ENCODE data around the gene PNPLA1. TPM values are rescaled to one million over a fixed set of nuclear protein-coding genes. Genes with fewer than 3 reads are reported as not detected.
"Not testable (repeated sequence)": the region's sequence is repeated elsewhere in the genome, so short reads cannot be mapped to it uniquely, and the experiment has no call there.

PNPLA1 gene
- total RNA-seq, 2 donors from 2014 or later: 0.43 to 0.53 TPM

DNA sequence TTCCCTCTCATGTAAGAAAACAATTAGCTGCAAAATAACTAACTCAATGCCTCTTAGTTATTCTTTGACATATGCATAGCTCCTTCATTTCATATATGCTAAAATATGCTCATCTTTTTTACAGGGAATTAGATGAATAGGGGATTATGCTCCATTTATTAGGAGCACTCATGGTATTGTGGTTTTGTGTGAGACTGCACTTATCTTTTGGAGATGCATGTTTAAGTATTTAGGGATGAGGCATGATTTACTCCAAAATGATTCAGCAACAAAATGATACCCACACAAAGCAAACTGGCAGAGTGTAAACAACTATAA lies 58.0 kb downstream of the PNPLA1 start:
- ATAC-seq (no peak), DNase-seq (no peak)
- intact Hi-C loops (cut with DNase I, micrococcal nuclease): no loop called here

DNA sequence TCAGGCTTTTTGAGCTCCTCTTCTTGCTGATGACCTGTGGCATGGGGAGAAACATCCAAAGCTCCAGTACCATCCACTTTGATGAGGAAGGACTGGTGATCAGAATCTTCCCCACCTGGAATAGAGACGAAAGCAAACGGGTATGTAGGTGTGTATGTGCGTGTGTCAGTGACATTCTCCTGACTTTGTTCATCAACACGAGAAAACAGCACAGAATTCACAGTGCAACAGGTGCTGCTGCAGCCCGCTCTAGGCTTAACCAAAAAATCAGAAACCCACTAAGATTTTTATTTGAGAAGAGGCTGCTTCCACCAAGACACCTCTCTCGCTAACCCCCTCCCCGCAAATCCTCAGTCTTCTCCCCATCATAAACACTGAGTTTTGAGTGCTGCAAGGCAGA lies 58.7 kb downstream of the PNPLA1 start:
- intact Hi-C loops (cut with DNase I, micrococcal nuclease): no loop called here
- ATAC-seq (no peak), DNase-seq (no peak)

DNA sequence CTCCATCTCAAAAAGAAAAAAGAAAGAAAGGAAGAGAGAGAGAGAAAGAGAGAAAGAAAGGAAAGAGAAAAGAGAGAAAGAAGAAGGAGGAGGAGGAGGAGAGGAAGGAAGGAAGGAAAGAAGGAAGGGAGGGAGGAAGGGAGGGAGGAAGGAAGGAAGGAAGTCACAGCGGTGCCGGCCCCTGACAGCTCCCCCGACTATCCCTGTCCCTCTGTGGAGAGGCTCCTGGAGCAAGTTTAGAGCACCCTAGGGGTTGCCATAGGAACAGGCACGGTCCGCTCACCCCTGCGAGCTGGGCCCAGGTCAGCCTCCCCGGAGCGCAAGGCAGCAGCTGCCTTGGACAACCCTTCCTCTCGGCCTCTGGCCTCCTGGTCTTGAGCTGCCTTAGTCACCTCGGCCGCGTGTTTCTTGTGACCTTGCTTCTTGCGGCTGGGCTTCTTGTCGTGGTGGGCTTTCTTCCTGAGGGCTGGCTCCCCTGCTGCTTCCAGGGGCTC lies 60.0 kb downstream of the PNPLA1 start:
- ATAC-seq (no peak), DNase-seq (no peak)
- intact Hi-C loops (cut with DNase I, micrococcal nuclease): no loop called here

DNA sequence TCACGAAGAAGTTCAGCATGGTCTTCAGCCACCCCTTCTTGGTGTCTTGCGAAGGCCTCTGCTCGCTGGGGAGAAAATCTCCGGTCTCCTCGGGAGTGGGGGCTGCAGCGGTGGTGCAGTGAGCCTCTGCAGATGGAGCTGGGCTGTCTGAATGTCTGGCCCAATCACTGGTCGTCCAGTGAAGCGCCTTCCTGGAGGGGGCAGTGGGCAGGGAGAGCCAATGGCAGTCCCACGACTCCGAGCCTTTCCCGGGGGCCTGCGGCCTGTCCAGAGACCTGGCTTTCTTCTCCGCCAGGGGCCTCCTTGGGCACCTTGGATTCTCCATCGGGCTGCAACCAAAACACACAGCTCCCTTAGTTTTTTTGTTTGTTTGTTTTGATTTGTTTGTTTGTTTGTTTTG lies 60.5 kb downstream of the PNPLA1 start:
- DNase-seq (no peak), ATAC-seq (no peak)
- intact Hi-C loops (cut with DNase I, micrococcal nuclease): no loop called here

DNA sequence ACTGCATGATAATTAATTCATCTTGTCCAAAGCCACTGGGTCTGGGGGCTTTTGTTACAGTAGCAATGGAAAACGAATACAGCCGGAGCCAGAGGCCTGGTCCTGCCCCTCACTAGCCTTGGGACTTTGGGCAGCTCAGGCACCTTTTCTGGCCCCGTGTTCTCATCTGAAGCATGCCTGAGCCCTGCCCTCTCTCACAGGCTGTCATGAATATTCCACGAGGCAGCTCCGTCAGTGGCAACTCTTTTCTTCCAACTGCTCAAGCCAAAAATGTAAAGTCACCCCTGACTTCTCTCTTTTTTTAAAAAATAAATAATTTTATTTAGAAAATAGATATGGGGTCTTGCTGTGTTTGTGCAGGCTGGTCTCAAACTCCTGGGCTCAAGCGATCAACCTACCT lies 61.5 kb downstream of the PNPLA1 start:
- no peak for DNase-seq
- intact Hi-C loops (cut with DNase I, micrococcal nuclease): no loop called here
- no peak for ATAC-seq

DNA sequence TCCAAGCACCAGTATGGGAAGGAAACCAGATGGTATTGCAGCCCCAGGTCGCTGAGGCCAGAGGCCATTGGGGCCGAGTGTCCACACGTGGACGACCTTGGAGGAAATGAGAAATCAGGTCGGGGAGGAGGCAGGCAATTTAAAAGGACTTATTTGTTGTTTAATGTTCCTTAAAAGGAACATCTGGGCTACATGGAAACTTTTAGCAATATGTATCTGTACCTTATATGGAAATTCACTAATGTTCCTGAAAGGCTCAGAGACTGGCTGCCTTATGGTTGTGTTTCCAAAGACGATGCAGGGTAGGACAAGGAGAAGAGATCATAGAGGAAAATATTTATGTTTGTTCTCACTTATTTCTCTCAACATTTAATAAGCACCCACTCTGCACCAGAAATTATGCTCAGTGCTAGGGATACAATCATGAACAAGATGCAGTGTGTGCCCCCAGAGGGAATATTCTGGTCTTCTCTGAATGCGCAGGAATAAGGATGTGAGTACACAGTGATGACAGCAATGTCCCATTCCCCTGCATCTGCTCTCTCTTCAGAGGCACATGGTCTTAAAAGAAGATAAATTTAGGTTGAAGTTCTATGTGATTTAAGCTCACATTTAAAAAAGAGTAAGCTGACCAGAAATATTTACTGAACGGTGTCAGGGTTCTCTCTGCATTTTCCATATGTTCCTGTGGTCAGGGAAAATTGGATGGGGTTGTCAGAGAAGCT lies 63.5 kb downstream of the PNPLA1 start:
- ATAC-seq (no peak), DNase-seq (no peak)
- intact Hi-C loops (cut with DNase I, micrococcal nuclease): no loop called here

DNA sequence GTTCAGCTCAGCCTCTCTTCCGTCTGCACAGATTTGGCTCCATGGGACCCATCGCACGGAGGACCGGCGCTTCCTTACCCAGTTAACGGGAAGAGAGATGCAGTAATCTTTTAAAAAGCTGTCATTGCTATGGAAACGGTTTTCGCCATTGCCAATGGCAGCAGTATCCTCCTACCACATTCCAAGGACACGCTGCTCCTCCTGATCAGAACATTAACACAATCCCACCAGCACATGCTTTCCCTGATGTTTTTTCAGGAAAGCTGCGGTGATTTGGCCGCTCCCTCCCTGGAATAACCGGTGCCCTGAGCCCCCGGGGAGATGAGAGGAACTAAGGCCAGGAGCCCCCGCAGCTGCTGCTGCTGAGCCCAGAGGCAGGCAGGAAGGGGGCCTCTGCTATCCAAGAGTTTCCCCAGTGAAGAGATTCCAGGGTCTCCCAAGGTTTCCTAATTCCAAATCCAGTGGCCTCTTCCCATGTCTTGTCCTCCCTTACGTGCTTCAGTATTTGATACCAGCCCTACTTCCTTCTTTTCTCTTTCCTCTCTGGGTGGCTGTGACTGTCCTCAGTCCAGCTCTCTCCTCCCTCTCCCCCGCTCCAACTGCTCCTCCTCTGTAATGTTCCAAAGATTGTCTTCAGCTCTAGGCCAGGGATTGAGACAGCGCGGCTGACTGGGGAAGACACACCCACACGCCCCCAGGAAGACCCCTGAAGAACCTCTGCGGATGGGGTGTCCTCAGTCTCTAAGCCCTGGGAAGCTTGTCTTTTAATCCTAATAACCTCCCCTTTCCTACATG lies 64.3 kb downstream of the PNPLA1 start:
- DNase-seq (no peak), ATAC-seq (peak; percentile 46)
- intact Hi-C loops (cut with DNase I, micrococcal nuclease): no loop called here

DNA sequence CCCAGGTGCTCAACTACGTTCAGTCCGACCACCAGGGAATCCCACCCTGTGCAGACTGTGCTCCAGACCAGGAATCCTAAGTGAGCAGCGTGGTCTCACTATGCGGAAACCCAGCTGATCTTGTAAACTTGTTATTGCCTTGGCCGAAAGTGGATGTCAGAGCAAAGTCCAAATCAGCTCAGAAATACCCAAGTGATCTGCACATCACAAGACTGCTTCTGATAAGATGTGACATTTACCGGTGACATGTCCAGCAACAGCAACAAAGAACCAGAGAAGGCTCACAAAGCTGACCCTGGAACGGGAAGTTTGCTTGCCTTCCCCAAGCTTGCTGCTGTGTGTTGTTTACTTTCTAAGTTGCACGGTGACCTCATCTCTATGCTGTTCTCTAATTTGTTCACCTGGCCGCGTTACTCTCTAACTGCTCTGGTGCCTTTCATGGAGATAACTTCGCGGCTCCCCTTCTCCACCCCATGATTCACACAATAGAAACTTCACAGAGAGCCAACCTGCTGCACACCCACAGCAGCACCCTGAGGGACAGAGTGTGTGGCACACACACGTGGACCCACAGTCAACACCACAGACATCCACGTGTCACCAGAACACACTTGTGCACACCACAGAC lies 65.1 kb downstream of the PNPLA1 start:
- DNase-seq (peak; percentile 45 to 60), ATAC-seq (peak; percentile 62)
- intact Hi-C loops (cut with DNase I, micrococcal nuclease): no loop called here

DNA sequence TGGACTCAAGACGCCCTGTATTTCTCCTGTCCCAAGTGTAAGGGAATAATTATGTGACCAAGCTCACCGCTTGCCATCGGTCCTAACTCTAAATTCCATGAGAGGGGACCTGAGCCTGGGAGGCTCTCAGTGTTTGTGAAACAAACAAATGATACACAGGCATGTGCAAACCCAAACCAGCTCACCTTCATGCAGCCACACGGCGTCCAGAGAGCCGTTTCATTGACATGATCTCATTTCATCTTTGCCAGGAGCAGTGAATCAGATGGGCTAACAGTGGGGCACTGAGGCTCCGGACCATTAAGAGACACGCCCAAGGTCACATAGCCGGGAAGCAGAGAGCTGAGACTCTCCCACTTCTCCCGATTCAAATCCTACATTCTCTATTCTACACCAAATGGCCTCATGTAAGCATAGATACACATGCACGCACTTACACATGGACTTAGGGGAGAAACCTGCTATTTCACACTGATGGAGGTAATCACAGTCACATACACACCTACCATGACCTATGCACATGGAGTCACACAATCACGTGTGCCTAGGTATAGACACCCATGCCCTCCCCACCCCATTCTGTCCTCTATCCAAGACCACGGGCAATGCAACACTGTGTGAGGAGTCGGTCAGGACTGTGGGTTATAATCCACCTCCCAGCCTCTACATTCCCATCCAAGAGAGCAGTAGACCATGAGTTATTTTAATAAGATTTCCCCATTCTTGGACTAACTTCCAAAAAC lies 65.8 kb downstream of the PNPLA1 start:
- no peak for DNase-seq
- intact Hi-C loops (cut with DNase I, micrococcal nuclease): no loop called here
- ATAC-seq: peak; percentile 37

DNA sequence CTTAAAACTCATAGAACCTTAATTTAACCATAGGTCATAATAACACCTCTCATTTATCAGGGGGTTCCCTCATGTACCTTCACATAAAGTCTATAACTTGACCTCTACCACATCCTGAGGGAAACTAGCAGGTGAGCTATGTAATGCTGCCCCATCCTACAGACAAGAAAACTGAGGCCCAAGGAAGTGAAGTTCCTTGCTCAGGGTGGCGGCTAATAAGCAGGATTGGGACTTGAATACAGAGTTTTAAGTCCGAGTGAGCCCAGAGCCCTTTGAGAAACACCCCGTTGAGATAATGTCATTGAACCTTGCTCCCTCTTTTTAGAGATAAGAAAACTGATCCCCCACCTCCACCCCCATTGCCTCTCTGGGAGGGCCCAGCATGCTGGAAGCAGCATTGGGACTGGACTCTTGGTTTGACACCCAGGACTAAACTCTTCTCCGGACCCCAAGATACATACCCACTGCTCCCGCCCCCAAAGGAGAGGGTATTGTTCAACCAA lies 66.4 kb downstream of the PNPLA1 start:
- ATAC-seq: no peak
- intact Hi-C loops (cut with DNase I, micrococcal nuclease): no loop called here
- DNase-seq: no peak

DNA sequence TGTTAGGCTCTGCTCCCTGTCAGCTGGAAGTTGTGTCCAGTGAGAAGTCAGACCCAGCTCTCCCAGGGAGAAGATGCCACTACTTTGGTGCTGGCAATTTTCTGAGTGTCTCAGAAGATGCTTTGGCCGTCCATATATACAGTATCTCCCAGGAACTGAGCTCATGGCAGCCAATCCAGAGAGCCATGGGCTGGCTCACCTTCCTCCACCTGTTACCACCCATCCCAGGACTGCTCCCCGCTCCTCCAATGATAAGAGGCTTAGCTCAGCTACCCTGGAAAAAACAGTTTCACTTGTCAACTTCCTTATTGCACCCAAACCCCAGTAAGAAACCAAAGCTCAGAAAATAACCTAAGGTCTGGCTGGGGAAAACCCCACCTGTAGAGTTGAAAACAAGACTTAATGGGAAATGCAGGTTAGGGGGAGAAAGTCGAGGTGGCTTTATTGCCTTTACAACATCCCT lies 67.0 kb downstream of the PNPLA1 start, which contains the start of gene BNIP5:
BNIP5 (minus strand) TSS at position 110 of the 463 bp plus-strand sequence. CDS start 6,198 bp downstream, outside the sequence.
- DNase-seq (peak; percentile 69 to 88), ATAC-seq (peak; percentile 63)
- intact Hi-C loops (cut with DNase I, micrococcal nuclease): no loop called here

DNA sequence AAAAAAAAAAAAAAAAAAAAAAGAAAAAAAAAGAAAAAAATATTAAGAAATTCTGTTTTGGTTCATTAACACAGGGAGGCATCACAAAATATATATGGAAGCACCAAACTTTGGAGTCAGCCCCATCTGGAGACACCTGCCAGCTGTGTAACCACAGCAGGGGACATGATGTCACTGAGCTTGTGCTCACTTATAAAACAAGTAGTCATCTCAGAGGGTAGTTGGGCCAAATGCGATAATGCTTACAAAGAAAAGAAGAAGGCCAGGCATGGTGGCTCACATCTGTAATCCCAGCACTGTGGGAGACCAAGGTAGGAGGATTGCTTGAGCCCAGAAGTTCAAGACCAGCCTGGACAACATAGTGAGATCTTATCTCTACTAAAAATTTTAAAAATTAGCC lies 68.0 kb downstream of the PNPLA1 start:
- intact Hi-C loops (cut with DNase I, micrococcal nuclease): no loop called here
- no peak for ATAC-seq
- DNase-seq: no peak

DNA sequence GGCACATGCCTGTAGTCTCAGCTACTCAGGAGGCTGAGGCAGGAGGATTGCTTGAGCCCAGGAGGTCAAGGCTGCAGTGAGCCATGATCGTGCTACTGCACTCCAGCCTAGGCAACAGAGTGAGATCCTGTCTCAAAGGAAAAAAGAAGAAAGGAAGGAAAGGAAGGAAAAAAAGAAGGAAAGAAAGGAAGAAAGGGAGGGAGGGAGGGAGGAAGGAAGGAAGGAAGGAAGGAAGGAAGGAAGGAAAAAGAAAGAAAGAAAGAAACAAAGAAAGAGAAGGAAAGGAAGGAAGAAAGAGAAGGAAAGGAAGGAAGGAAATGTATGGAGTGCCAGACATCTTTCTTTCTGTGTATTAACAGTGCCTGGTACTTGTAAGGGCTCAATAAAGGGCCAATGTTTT lies 68.4 kb downstream of the PNPLA1 start:
- ATAC-seq; intact Hi-C loops (cut with DNase I, micrococcal nuclease); DNase-seq: not testable (repeated sequence)

DNA sequence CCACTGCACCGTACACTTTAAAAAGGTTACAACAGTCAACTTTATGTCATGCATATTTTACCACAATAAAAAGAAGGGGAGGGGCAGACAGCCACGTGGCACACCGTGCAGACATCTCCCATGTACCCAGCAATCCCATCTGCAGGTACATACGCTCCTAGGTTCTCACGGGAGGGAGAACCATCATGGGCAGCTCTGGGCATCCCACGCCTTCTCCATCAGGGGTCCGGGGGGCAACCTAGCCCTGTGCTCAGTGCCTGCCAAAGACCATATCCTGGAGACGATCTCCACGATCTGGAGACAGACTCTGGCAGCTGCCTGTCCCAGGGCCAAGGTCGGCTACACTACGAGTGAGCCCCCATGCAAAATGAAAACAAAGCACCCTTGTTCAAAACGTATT lies 69.3 kb downstream of the PNPLA1 start:
- peak; percentile 21 for ATAC-seq
- DNase-seq: peak; percentile 50 to 62
- intact Hi-C loops (cut with DNase I, micrococcal nuclease): no loop called here

DNA sequence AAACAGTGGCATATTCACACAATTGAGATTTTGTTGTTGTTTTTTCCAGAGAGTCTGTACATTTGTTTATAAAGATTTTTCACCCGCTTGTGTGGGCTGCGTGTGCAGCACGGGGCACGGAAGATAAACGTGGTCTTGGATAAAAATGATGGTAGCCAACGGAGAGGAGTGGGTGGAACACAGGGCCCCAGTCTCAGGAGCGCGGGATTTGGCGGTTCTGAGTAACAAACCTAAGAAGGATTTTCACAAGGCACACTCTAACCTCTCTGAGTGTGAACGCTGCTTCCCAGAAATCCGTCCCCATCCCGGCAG lies 70.4 kb downstream of the PNPLA1 start:
- intact Hi-C loops (cut with DNase I, micrococcal nuclease): no loop called here
- ATAC-seq: no peak

DNA sequence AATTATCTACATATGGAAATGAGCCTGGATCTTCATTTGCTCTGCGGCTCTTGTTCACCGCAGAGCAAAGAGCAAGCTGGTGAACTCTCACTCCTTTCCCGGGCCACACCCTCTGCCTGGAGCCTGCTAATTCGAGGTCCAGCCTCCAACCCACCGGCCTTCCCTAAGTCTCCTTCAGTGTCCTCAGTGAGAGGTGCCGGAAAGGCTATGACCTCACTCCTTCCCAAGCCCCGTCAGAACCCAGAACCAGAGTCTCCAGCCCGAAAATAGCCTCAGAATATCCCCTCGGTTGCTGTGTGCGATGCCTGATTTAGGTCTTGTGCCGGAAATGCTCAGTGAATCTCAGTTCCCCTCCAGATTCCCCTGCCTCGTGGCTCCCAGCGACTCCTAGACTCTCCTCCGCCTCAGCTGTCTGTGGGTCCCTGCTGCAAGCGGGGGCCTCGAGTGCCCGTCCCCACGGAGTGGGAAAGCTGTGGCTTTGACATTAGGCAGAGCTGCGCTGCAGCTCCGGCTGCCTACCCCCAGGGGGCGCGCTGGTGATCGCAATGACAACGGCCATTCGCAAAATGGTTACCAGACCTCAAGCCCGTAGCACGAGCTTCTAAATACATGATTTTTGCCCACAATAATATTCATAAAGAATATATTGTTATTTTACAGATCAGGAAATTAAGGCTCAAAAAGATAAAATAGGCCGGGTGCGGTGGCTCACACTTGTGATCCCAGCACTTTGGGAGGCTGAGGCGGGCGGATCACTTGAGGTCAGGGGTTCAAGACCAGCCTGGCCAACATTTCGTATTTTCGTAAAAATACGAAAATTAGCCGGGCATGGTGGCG lies 71.0 kb downstream of the PNPLA1 start:
- DNase-seq: peak; percentile 89
- intact Hi-C loops (cut with DNase I, micrococcal nuclease): no loop called here
- peak; percentile 74 for ATAC-seq

More for the DNA sequence above, 70.4 kb downstream of the PNPLA1 start:
- DNase-seq: no peak

DNA sequence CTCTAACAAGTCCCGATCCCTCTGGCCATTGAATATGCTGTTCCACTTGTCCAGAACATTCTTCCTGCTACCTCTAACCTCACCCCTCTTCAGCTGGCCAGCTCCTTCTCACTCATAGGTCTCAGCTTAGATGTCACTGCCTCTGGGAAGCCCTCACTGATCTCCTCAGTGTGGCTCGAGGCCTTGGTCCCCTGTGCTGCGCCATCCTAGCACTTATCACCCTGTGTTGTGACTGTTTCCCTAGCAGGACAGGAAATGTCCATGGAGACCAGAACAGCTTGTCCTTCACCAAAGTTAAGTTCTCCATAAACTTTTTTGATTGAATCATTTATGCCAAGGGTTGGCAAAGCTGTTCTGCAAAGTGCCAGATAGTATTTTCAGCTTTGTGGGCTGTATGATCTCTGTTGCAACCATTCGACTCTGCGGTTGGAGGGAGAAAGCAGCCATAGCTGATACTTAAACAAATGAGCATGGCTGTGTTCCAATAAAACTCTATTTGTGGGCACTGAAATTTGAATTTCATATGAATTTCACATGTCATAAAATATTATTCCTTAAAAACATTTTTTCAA lies 73.3 kb downstream of the PNPLA1 start:
- intact Hi-C loops (cut with DNase I, micrococcal nuclease): no loop called here
- no peak for ATAC-seq
- DNase-seq: no peak

All from left colon (tissue), 2 donors.